Measurements from ENCODE around the gene SUPT6H.

DNA sequence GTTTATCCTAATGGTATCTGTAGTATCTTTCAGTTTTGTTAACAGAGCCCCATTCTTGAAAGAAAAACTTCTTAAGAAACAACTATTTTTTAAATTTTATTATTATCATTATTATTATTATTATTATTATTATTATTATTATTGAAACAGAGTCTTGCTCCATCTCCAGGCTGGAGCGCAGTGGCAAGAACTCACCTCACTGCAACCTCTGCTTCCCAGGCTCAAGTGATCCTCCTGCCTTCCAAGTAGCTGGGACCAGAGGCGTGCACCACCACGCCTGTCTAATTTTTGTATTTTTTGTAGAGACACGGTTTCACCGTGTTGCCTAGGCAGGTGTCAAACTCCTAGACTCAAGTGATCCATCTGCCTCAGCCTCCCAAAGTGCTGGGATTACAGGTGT is 23.4 kb downstream of the SUPT6H start:
- TF ChIP-seq, protein P1, sequence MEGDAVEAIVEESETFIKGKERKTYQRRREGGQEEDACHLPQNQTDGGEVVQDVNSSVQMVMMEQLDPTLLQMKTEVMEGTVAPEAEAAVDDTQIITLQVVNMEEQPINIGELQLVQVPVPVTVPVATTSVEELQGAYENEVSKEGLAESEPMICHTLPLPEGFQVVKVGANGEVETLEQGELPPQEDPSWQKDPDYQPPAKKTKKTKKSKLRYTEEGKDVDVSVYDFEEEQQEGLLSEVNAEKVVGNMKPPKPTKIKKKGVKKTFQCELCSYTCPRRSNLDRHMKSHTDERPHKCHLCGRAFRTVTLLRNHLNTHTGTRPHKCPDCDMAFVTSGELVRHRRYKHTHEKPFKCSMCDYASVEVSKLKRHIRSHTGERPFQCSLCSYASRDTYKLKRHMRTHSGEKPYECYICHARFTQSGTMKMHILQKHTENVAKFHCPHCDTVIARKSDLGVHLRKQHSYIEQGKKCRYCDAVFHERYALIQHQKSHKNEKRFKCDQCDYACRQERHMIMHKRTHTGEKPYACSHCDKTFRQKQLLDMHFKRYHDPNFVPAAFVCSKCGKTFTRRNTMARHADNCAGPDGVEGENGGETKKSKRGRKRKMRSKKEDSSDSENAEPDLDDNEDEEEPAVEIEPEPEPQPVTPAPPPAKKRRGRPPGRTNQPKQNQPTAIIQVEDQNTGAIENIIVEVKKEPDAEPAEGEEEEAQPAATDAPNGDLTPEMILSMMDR (conservative IDR thresholded peaks at IDR 0.05; ENCODE audit: low read depth, low read length) = no peak
- TF ChIP-seq POLR2A (IDR thresholded peaks at IDR 0.05; ENCODE audit: low read depth, low read length) = no peak
- no peak for TF ChIP-seq MXI1 (IDR thresholded peaks at IDR 0.05; ENCODE audit: borderline replicate concordance, low read depth, low read length)
- TF ChIP-seq BHLHE40 (IDR thresholded peaks at IDR 0.05; ENCODE audit: low read depth, low read length) = no peak

Measured in IMR-90 (cell line).